Osteocyte (in vitro differentiated cells): ENCODE measurements around the gene SERPIND1. TPM values are rescaled to one million over a fixed set of nuclear protein-coding genes. Genes with fewer than 3 reads are reported as not detected.

ENCODE experiments used
- DNase-seq: peaks from one replicate; pipeline ENCODE4 v3.0.0; 2021; ENCODE audit warnings: mixed read lengths; ENCODE audit not compliant: unreplicated experiment; ENCODE audit errors: extremely low spot score
- H3K27ac Mint-ChIP-seq: one replicate; pipeline ENCODE4 v1.8.0; 2021; ENCODE audit warnings: mild to moderate bottlenecking, mixed read lengths; ENCODE audit not compliant: unreplicated experiment
- H3K27me3 Mint-ChIP-seq: one replicate; pipeline ENCODE4 v1.8.0; 2021; ENCODE audit warnings: mixed read lengths; ENCODE audit not compliant: unreplicated experiment
- H3K36me3 Mint-ChIP-seq: one replicate; pipeline ENCODE4 v1.8.0; 2021; ENCODE audit warnings: mixed read lengths; ENCODE audit not compliant: unreplicated experiment
- H3K4me1 Mint-ChIP-seq: one replicate; pipeline ENCODE4 v1.8.0; 2021; ENCODE audit warnings: mixed read lengths; ENCODE audit not compliant: unreplicated experiment
- H3K4me3 Mint-ChIP-seq: one replicate; pipeline ENCODE4 v1.8.0; 2021; ENCODE audit warnings: mild to moderate bottlenecking, moderate library complexity, mixed read lengths; ENCODE audit not compliant: unreplicated experiment
- H3K9me3 Mint-ChIP-seq: one replicate; pipeline ENCODE4 v1.8.0; 2021; ENCODE audit warnings: mixed read lengths; ENCODE audit not compliant: unreplicated experiment
- total RNA-seq: library from RNA; stranded (reverse); gene quantifications from 2 replicates; pipeline ENCODE4 v1.2.1, GENCODE V29; 2021
- TF ChIP-seq, protein P1 (sequence below): fragments of 200-600 bp; sonication (generic); IDR thresholded peaks from 2 replicates; pipeline ENCODE4 v1.5.0; 2021; ENCODE audit warnings: antibody characterized with exemption, mild to moderate bottlenecking, moderate library complexity

SERPIND1 gene
- total RNA-seq, 1 donor from 2014 or later = not detected

DNA sequence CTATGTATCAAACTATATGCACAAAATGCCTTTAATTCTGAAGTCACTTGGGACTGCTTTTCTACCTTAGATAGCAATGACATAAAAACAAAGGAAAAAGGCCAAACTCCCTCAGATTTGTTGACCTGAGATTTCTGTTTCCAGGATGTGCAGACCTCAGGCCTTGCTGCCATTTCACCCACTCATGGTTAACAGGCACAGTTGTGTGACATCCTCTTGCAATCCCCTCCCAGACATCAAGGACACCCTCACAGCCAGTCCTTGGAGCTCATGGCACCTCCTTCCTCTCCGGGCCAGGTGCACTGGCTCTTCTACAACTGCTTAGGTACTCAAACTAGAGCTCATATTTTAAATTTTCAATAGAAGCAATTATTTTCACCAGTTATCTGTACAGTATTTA lies 37.3 kb downstream of the SERPIND1 start:
- Mint-ChIP-seq H3K4me1 (peaks cover 10% of the 10 kb centered on the region), H3K36me3 (peaks cover 58% of the 10 kb centered on the region), H3K4me3 (no peak overlapping the region), H3K9me3 (no peaks in the 10 kb centered on the region), H3K27ac (no peak overlapping the region), H3K27me3 (no peaks in the 10 kb centered on the region)
- DNase-seq = no peak
- TF ChIP-seq, protein P1, sequence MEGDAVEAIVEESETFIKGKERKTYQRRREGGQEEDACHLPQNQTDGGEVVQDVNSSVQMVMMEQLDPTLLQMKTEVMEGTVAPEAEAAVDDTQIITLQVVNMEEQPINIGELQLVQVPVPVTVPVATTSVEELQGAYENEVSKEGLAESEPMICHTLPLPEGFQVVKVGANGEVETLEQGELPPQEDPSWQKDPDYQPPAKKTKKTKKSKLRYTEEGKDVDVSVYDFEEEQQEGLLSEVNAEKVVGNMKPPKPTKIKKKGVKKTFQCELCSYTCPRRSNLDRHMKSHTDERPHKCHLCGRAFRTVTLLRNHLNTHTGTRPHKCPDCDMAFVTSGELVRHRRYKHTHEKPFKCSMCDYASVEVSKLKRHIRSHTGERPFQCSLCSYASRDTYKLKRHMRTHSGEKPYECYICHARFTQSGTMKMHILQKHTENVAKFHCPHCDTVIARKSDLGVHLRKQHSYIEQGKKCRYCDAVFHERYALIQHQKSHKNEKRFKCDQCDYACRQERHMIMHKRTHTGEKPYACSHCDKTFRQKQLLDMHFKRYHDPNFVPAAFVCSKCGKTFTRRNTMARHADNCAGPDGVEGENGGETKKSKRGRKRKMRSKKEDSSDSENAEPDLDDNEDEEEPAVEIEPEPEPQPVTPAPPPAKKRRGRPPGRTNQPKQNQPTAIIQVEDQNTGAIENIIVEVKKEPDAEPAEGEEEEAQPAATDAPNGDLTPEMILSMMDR = no peak

- no peaks in the 10 kb centered on the region for H3K27me3 Mint-ChIP-seq
- peaks cover 60% of the 10 kb centered on the region for H3K36me3 Mint-ChIP-seq
- no peak for DNase-seq
- H3K27ac Mint-ChIP-seq = no peak overlapping the region
- TF ChIP-seq, protein P1 = no peak
- no peaks in the 10 kb centered on the region for H3K9me3 Mint-ChIP-seq
- peaks cover 9% of the 10 kb centered on the region for H3K4me1 Mint-ChIP-seq
- H3K4me3 Mint-ChIP-seq = no peak overlapping the region
These were observed 38.2 kb downstream of the SERPIND1 start for GRCh38 chr22:20811971-20812660.

DNA sequence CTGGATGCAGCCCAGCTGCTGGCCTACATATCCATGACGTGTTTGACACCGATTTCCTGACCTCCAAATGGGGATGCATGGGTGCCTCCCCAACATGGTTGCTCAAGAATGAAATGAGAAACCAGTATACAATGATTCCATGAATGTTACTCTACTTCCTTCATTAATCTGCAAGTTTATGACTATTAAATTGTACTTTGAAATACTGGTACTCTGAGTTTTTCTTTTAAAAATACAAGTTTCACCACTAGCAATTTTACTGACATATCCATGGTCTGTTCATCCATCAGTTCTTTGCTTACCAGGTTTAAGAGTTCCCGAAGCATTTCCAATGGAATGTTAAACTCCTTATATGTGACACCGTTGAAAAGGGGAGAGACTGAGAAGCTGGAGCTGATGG lies 39.1 kb downstream of the SERPIND1 start:
- Mint-ChIP-seq H3K9me3 (no peaks in the 10 kb centered on the region), H3K36me3 (peaks cover 54% of the 10 kb centered on the region), H3K4me3 (no peak overlapping the region), H3K27ac (no peak overlapping the region), H3K4me1 (no peaks in the 10 kb centered on the region), H3K27me3 (no peaks in the 10 kb centered on the region)
- DNase-seq = no peak
- TF ChIP-seq, protein P1 = no peak

- Mint-ChIP-seq H3K27me3 (no peaks in the 10 kb centered on the region), H3K9me3 (no peaks in the 10 kb centered on the region), H3K4me1 (no peaks in the 10 kb centered on the region), H3K36me3 (peaks cover 55% of the 10 kb centered on the region), H3K27ac (no peak overlapping the region), H3K4me3 (no peak overlapping the region)
- no peak for DNase-seq
- TF ChIP-seq, protein P1 = no peak
These were observed 40.4 kb downstream of the SERPIND1 start for GRCh38 chr22:20814221-20814808.

DNA sequence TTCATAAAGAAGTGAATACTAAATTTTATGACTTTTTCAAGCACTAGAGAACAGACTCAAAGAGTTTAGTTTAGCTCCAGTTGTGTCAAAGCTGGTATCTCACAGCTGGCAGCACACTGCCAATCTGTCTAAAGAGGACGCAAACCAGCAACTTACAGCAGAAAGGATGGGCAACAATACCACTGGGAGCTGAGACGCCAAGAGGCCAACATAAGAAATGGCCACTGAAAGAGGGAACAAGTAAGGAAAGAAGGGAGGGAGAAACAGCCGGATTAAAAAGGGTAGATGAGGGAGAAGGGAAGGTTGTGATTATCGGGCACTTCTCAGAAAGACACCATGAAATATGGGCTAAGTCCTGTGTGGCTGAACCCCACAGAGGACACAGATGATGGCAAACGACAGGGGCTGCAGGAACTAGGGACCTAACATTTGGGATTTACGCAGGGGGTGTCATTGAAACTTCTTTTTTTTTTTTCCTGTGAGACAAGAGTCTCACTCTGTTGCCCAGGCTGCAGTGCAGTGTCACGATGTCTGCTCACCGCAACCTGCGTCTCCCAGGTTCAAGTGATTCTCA lies 41.7 kb downstream of the SERPIND1 start:
- Mint-ChIP-seq H3K4me3 (no peak overlapping the region), H3K9me3 (no peaks in the 10 kb centered on the region), H3K27me3 (no peaks in the 10 kb centered on the region), H3K36me3 (peaks cover 59% of the 10 kb centered on the region), H3K27ac (no peak overlapping the region), H3K4me1 (no peaks in the 10 kb centered on the region)
- TF ChIP-seq, protein P1 = no peak
- no peak for DNase-seq
